Peyer's patch (tissue), 4 donors: Measurements from ENCODE around the gene CLRN2.
"Not testable (repeated sequence)": the region's sequence is repeated elsewhere in the genome, so short reads cannot be mapped to it uniquely, and the experiment has no call there.

Experiments used
- CTCF ChIP-seq, 6 experiments: fragments of 450-650 bp in 4 of 6; fragments of 200-600 bp in 2 of 6; sonication (generic) in 1 of 6; IDR thresholded peaks; one replicate each; pipeline ENCODE4 v1.5.1; 2017 to 2019; ENCODE audit warnings: antibody characterized with exemption in 6 of 6, mild to moderate bottlenecking in 3 of 6, moderate library complexity in 1 of 6
- POLR2A ChIP-seq, 2 donors: fragments of 450-650 bp; IDR thresholded peaks; one replicate each; pipeline ENCODE4 v1.5.1; 2017; ENCODE audit warnings: antibody characterized with exemption in 2 of 2, mild to moderate bottlenecking in 2 of 2, moderate library complexity in 2 of 2

GRCh38 chr4:17537060-17537459, 22.1 kb downstream of the CLRN2 start:
- TF ChIP-seq CTCF, POLR2A (IDR thresholded peaks at IDR 0.05): not testable (repeated sequence)
